ENCODE data around the gene DERL2.

- TF ChIP-seq POLR2A (IDR thresholded peaks at IDR 0.05), result no peak
- no peak for TF ChIP-seq CTCF (IDR thresholded peaks at IDR 0.05)
- TF ChIP-seq EP300 (IDR thresholded peaks at IDR 0.05), result no peak
- no peak for TF ChIP-seq POLR2AphosphoS5 (IDR thresholded peaks at IDR 0.05)
Measured at GRCh38 chr17:5513628-5514027, 27.6 kb upstream of the DERL2 start.

Measured in gastroesophageal sphincter (tissue), 3 donors.